ENCODE measurements around the gene DIAPH1. TPM values are rescaled to one million over a fixed set of nuclear protein-coding genes. Genes with fewer than 3 reads are reported as not detected.

Gene DIAPH1
- polyA plus RNA-seq, 1 experiment = 27.1 TPM

DNA sequence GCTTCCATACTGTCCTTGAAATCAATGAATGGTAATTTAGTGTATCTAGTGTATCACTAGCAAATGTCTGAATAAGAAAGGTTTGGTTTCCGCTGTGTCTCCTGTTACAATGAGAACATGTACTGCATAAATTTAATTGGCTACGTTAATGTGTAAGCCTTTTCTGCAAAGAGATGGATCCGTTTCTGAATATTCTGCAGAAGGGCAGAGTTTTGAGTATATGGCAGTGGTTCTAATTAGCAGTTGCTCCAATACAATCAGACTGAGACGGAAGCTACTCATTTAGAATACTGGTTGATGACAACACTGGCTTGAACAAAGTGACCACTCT, 134.5 kb downstream of the DIAPH1 start:
- CTCF ChIA-PET = interaction anchor here (1.0 to 1.4 kb wide), 5 partner anchors 28 to 83 kb away, joined by 3 to 7 read pairs (median 6); no protein-coding TSS in a partner anchor
- Histone ChIP-seq H3K27me3 (ENCODE audit: control insufficient read depth, insufficient read depth, low read length) (no peaks in the 10 kb centered on the region), H3K27ac (ENCODE audit: low read depth, low read length) (no peak overlapping the region), H3K9me3 (ENCODE audit: control insufficient read depth, insufficient read depth, low read length) (peaks cover 16% of the 10 kb centered on the region), H3K4me3 (ENCODE audit: low read depth, low read length) (no peak overlapping the region)
- POLR2A ChIA-PET = interaction anchor here (0.8 kb wide), 1 partner anchor 9 kb away, joined by 3 read pairs; the partner anchor contains the start of gene PCDHGC3
- TF ChIP-seq, protein P1, sequence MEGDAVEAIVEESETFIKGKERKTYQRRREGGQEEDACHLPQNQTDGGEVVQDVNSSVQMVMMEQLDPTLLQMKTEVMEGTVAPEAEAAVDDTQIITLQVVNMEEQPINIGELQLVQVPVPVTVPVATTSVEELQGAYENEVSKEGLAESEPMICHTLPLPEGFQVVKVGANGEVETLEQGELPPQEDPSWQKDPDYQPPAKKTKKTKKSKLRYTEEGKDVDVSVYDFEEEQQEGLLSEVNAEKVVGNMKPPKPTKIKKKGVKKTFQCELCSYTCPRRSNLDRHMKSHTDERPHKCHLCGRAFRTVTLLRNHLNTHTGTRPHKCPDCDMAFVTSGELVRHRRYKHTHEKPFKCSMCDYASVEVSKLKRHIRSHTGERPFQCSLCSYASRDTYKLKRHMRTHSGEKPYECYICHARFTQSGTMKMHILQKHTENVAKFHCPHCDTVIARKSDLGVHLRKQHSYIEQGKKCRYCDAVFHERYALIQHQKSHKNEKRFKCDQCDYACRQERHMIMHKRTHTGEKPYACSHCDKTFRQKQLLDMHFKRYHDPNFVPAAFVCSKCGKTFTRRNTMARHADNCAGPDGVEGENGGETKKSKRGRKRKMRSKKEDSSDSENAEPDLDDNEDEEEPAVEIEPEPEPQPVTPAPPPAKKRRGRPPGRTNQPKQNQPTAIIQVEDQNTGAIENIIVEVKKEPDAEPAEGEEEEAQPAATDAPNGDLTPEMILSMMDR (IDR thresholded peaks at IDR 0.05; ENCODE audit: low read depth, low read length) = no peak
- DNase-seq (ENCODE audit: low read depth, low spot score) = no peak

DNA sequence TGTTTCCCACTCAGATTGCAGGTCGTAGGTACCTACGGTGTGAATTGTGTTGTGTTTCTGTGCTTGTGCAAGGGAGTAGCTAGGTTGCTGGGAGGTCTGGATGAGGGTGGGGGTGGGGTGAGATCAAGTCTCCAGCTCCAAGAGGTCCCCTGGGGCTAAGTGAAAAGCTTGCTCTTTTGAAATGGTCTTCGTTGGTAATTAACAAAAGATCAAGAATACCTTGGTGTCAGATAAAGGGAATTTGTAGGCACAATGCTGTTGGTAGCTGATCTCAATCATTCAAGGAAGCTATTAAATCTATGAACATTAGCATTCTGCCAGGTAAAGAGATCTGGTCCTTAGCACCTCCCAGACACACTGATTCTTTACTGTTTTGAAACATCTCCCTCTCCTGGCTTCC, 134.9 kb downstream of the DIAPH1 start:
- ChIA-PET CTCF (interaction anchor here (1.0 to 1.4 kb wide), 5 partner anchors 28 to 83 kb away, joined by 3 to 7 read pairs (median 6); no protein-coding TSS in a partner anchor), POLR2A (interaction anchor here (0.8 kb wide), 1 partner anchor 9 kb away, joined by 3 read pairs; the partner anchor contains the start of gene PCDHGC3)
- TF ChIP-seq, protein P1 (IDR thresholded peaks at IDR 0.05; ENCODE audit: low read depth, low read length) = no peak
- Histone ChIP-seq H3K4me3 (ENCODE audit: low read depth, low read length) (no peak overlapping the region), H3K27ac (ENCODE audit: low read depth, low read length) (no peak overlapping the region), H3K9me3 (ENCODE audit: control insufficient read depth, insufficient read depth, low read length) (peaks cover 16% of the 10 kb centered on the region), H3K27me3 (ENCODE audit: control insufficient read depth, insufficient read depth, low read length) (no peaks in the 10 kb centered on the region)
- no peak for DNase-seq (ENCODE audit: low read depth, low spot score)

DNA sequence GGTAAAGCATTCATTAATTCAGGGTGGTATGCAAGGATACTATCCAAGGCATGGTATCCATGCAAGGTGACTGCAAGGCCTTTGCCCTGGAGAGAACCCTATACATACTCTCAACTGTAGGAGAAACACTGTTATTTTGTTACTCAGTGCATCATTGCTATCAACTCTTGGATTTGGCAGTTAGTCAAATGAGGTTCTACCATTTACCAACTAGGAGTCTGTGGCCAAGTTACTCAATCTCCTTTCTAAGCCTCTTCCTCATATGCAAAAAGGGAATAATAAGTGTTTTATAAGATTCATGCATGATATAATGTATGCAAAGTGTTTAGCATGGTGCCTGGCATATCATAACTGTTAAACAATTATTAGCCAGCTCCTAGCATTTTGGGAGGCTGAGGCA, 139.0 kb downstream of the DIAPH1 start:
- POLR2A ChIA-PET = no interaction called here
- no peak overlapping the region for H3K27ac ChIP-seq (ENCODE audit: low read depth, low read length)
- peaks cover 4% of the 10 kb centered on the region for H3K9me3 ChIP-seq (ENCODE audit: control insufficient read depth, insufficient read depth, low read length)
- H3K4me3 ChIP-seq (ENCODE audit: low read depth, low read length) = peak overlapping the region; percentile 82
- no peak for DNase-seq (ENCODE audit: low read depth, low spot score)
- TF ChIP-seq, protein P1 (IDR thresholded peaks at IDR 0.05; ENCODE audit: low read depth, low read length) = no peak
- CTCF ChIA-PET = interaction anchor here (1.0 to 2.1 kb wide), 4 partner anchors 9 to 84 kb away, joined by 3 to 7 read pairs (median 4); partner anchors contain the start of gene PCDHGC5
- H3K27me3 ChIP-seq (ENCODE audit: control insufficient read depth, insufficient read depth, low read length) = no peaks in the 10 kb centered on the region

DNA sequence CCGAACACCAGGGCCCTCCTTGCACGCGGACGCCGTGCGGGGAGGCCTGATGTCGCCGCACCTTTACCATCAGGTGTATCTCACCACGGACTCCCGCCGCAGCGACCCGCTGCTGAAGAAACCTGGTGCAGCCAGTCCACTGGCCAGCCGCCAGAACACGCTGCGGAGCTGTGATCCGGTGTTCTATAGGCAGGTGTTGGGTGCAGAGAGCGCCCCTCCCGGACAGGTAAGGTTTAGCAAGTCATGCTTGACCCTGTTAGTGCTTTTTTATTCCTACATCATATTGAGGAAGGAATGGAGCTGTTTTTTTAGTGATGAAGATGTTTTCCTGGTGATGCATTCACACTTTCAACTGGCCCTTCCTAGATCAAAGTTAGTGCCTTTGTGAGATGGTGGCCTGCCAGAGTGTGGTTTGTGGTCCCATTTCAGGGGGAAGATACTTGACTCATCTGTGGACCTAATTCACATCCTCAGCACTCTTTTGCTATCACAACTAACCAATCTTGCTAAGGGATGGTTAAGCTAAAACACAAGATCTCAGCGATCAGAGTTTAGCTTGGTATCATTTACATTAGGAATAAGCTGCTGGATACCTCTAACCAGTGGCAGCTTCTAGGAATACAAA, 140.4 kb downstream of the DIAPH1 start:
- no peaks in the 10 kb centered on the region; the same call in 1 of the 2 replicates for H3K9me3 ChIP-seq (ENCODE audit: control insufficient read depth, insufficient read depth, low read length)
- no peaks in the 10 kb centered on the region for H3K27me3 ChIP-seq (ENCODE audit: control insufficient read depth, insufficient read depth, low read length)
- peak overlapping the region; percentile 82 for H3K4me3 ChIP-seq (ENCODE audit: low read depth, low read length)
- POLR2A ChIA-PET = no interaction called here
- DNase-seq (ENCODE audit: low read depth, low spot score) = no peak
- CTCF ChIA-PET = interaction anchor here (0.5 to 7.4 kb wide), 13 partner anchors 14 to 81 kb away, joined by 3 to 68 read pairs (median 5); partner anchors contain the start of genes PCDHGB5 and PCDHGB7
- TF ChIP-seq, protein P1 (IDR thresholded peaks at IDR 0.05; ENCODE audit: low read depth, low read length) = peak; percentile 39; the same call in 1 of the 2 replicates
- H3K27ac ChIP-seq (ENCODE audit: low read depth, low read length) = no peak overlapping the region

- ChIA-PET POLR2A (interaction anchor here (1.8 kb wide), 1 partner anchor 44 kb away, joined by 6 read pairs; no protein-coding TSS in a partner anchor), CTCF (interaction anchor here (0.6 to 7.4 kb wide), 9 partner anchors 18 to 95 kb away, joined by 3 to 68 read pairs (median 5); partner anchors contain the start of gene PCDHGB5)
- TF ChIP-seq, protein P1 (IDR thresholded peaks at IDR 0.05; ENCODE audit: low read depth, low read length) = no peak
- Histone ChIP-seq H3K27ac (ENCODE audit: low read depth, low read length) (no peak overlapping the region), H3K9me3 (ENCODE audit: control insufficient read depth, insufficient read depth, low read length) (no peaks in the 10 kb centered on the region; the same call in 1 of the 2 replicates), H3K4me3 (ENCODE audit: low read depth, low read length) (peak overlapping the region; percentile 82), H3K27me3 (ENCODE audit: control insufficient read depth, insufficient read depth, low read length) (no peaks in the 10 kb centered on the region)
- DNase-seq (ENCODE audit: low read depth, low spot score) = no peak
Observed at GRCh38 chr5:141477815-141478214, 141.0 kb downstream of the DIAPH1 start.

Data from AG04450 (cell line).